Stimulated activated CD4-positive, alpha-beta T cell treated with anti-CD3 and anti-CD28 coated beads, Interleukin-15, amount 100 ng/mL, for 1 hour (primary cell): ENCODE results near the gene PAN2.
A peak's percentile ranks its signal among the peaks of the same experiment; 100 is the strongest.
"Not testable (repeated sequence)": the region's sequence is repeated elsewhere in the genome, so short reads cannot be mapped to it uniquely, and the experiment has no call there.

ENCODE experiments used
- DNase-seq, 2 donors: peaks; one replicate each; pipeline ENCODE4 v3.0.0-alpha.2; 2020; ENCODE audit warnings: low read depth in 1 of 2, low spot score in 1 of 2

PAN2 gene

DNA sequence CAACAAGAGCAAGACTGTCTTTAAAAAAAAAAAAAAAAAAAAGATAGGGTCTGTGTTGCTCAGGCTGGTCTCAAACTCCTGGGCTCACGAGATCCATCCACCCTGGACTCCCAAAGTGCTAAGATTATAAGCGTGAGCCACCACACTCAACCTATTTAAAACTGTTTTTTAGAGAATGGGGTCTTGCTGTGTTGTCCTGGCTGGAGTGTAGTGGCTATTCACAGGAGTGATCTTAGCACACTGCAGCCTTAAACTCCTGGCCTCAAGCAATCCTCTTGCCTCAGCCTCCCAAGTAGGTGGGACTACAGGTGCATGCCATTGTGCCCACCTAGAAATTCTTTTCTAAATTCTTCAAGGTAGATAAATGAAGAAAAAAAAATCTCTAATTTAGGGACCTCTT lies 59.5 kb downstream of the PAN2 start:
- DNase-seq = no peak

DNA sequence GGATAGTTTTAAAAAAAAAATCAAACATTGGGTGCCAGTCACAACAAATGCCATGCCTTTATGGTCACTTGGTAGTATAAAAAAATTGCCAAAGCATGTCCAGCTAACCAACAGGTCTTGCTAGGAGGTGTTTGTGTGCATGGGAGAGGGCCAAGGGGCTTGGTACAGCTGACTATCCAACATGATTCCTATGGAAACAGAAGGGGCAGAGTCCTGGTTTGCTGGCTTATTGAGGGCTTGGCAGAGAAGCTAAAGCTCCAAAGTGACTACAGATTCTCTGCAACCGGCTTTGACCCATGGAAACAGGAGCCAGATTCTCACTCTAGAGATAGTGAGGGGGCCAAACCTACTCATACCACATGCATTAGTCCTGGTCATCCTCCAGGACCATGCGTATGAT lies 61.3 kb downstream of the PAN2 start:
- not testable (repeated sequence) for DNase-seq

DNA sequence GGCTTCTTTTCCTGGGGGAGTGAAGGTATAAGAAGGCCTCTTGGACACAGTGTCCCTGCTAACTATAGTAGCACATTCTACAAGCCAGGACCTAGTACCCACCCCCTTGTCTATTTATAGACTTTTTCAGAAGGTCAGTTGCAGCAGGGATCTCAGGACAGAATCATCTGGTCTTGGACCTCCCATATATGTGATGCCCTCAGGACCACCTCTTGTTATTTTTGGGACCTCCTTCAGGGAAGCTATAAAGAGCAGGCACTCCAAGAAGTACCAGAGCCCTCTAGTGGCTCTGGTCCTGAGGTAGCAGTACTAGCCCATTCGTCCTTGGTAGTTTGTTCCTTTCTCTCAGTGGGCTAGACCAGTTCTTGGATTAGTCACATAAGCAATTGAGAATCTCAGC lies 62.8 kb downstream of the PAN2 start:
- no peak for DNase-seq

DNA sequence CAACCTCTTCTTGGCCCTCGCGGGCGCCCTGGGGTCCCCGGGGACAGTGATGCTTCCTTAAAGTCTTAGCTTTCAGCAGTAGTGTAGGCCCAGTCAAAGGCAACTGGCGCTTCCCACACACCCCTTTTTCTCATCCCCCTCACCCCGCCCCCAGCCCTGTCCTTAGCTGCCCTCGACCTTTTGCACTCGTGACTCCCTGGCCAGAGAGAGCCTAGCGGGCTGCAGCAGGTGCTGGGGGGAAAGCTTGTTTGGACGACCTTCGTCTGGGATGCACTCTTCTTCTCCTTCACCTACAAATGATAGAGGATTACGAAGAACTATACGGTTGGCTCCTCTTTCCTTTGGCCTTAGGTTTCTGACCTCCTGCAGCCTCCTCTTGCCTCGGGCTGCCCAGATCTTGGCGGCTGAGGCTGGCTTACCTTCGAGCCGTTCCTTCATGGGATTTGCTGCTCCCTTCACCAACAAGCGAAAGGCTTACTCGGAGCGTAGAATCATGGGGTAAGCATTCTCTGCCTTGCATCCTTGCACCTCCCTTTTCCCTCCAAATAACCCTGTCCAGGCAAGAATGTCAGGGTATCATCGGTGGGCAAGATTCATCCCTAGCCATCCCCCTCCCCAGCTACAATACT lies 66.2 kb downstream of the PAN2 start:
- no peak for DNase-seq

DNA sequence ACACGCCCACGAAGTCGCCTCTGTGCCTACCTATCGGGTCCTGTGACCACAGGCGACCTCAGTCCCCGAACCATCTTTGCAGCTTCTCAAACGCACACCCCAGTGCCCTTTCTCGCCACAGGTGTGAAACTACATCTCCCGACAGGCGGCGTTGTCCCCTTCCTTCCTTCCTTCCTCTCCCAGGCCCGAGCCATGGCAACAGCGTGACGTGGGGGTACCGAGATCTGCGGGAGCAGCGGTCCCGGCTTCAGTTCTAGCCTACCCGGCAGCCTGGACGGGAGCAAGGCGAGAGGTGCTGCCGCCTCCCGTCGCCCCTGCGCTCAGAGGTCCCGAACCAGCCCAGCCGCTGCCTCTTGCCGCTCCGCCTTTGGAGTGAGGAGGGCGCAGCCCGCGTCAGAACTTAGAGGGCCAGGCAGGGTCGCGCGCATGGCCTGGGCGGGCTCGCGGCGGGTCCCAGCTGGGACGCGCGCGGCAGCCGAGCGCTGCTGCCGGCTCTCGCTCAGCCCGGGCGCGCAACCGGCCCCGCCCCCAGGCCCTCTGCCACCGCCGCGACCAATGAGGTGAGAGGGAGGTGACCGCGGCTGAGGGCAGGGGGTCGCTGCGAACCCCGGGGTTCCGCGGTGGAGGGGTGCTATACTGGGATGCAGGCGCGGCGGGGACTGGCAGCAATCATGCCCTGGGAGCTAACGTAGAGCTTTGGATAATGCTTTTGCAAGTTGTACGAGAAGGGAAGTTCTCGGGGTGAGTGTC lies 66.9 kb downstream of the PAN2 start, which contains the start of gene COQ10A:
TSS of gene COQ10A (plus strand) at position 250 of the 750 bp plus-strand sequence. CDS start at position 427, 177 bp downstream.
- peak; percentile 71 to 76 for DNase-seq
